ENCODE measurements around the gene TP53I13. TPM values are rescaled to one million over a fixed set of nuclear protein-coding genes. Genes with fewer than 3 reads are reported as not detected.

Gene TP53I13
- total and polyA plus RNA-seq, 2 of the 13 experiments (the other 11 are each of a cell fraction or from before 2014, with no cell fraction given), result 16.9 to 25.7 TPM

GRCh38 chr17:29617481-29618271, 49.2 kb downstream of the TP53I13 start (continued):
- TF ChIP-seq ATF1 (CRISPR knock-in tag; IDR thresholded peaks at IDR 0.05), result no peak
- no peak for TF ChIP-seq FOXK2 (IDR thresholded peaks at IDR 0.05)
- no peak for TF ChIP-seq CEBPZ (IDR thresholded peaks at IDR 0.05; ENCODE audit: low read length)
- no peak for TF ChIP-seq SOX5 (CRISPR knock-in tag; IDR thresholded peaks at IDR 0.05; ENCODE audit: borderline replicate concordance)
- TF ChIP-seq NFRKB (IDR thresholded peaks at IDR 0.05), result no peak
- TF ChIP-seq HNF4G (IDR thresholded peaks at IDR 0.05; ENCODE audit: borderline replicate concordance, low read depth, low read length), result no peak
- TF ChIP-seq HNF4G (CRISPR knock-in tag; IDR thresholded peaks at IDR 0.05; ENCODE audit: borderline replicate concordance, low read depth), result no peak
- no peak for TF ChIP-seq FOXA3 (CRISPR knock-in tag; IDR thresholded peaks at IDR 0.05)
- peak; percentile 44 for TF ChIP-seq HNRNPLL (IDR thresholded peaks at IDR 0.05; ENCODE audit: low read depth, low read length, poor library complexity, severe bottlenecking)
- TF ChIP-seq RAD21 (CRISPR knock-in tag; IDR thresholded peaks at IDR 0.05), result peak; percentile 51; the same call in 1 of the 2 replicates
- no peak for TF ChIP-seq SNAPC4 (CRISPR knock-in tag; IDR thresholded peaks at IDR 0.05)
- TF ChIP-seq JARID2 (CRISPR knock-in tag; IDR thresholded peaks at IDR 0.05; ENCODE audit: insufficient replicate concordance), result no peak
- no peak for TF ChIP-seq RXRB (CRISPR knock-in tag; IDR thresholded peaks at IDR 0.05; ENCODE audit: borderline replicate concordance)
- TF ChIP-seq KLF9 (CRISPR knock-in tag; IDR thresholded peaks at IDR 0.05; ENCODE audit: low read depth), result no peak
- TF ChIP-seq ZBED4 (CRISPR knock-in tag; IDR thresholded peaks at IDR 0.05; ENCODE audit: borderline replicate concordance), result no peak
- TF ChIP-seq U2AF2 (IDR thresholded peaks at IDR 0.05; ENCODE audit: low read depth, low read length), result no peak
- no peak for TF ChIP-seq IRF9 (CRISPR knock-in tag; IDR thresholded peaks at IDR 0.05; ENCODE audit: borderline replicate concordance)

Data from HepG2 (cell line).